ENCODE results near the gene GNG11.

The GNG11 gene

DNA sequence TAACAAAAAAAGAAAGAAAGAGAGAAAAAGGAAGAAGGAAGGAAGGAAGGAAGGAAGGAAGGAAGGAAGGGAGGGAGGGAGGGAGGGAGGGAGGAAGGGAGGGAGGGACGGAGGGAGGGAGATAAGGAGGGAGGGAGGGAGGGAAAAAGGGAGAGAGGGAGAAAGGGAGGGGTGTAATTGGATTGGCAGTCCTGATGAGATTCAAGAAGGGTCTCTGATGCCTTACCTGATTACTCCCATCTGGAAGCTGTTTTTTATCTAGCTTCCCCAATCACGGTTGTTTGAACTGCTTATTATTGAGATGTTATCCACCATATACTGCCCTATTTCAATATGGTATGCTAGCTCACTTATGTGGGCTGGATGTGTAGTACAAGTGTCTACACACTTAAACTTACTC, 27.3 kb downstream of the GNG11 start:
- TF ChIP-seq ZNF274 (IDR thresholded peaks at IDR 0.05; ENCODE audit: low read depth, low read length) = no peak
- no peak overlapping the region for H3K4me3 ChIP-seq (ENCODE audit: low read length)

DNA sequence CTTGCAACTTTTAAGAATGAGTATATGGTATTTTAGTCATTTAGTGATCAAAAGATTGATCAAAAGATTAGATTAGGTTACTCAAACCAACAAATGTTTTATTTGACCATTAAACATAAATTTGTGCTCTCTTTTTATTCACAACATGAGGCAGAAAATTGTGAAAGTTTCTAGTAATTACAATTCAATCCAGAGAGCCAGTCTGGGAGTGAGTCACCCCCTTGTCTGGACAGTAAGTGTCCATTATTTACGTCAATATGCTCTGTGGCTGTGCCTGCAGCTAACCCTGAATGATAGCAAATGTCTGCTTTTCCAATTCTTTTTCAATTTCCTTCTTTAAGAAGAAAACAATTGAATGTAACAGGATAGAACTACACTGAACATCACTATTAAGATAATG, 27.9 kb downstream of the GNG11 start:
- no peak for TF ChIP-seq ZNF274 (IDR thresholded peaks at IDR 0.05; ENCODE audit: low read depth, low read length)
- H3K4me3 ChIP-seq (ENCODE audit: low read length) = no peak overlapping the region

- no peak overlapping the region for H3K4me3 ChIP-seq (ENCODE audit: low read length)
- no peak for TF ChIP-seq ZNF274 (IDR thresholded peaks at IDR 0.05; ENCODE audit: low read depth, low read length)
These were observed 33.8 kb downstream of the GNG11 start for GRCh38 chr7:93955304-93955703.

DNA sequence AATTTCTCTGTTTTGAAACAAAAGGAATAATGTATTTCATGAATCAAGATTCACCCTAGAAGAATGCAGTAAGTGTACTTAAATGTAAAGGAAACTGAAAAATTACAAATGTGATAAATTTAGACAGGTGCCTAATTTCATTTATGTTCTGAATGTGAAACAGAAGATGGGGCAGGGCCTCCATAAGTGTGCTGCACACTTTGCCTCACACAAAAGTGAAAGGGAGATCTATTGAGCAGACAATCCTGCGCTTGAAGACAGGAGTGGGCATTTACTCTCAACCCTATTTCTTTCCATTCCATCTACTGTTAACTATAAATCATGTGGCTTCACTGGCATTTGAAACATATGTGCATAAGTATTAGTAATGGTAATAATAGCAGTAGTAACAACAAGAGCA, 36.2 kb downstream of the GNG11 start:
- no peak overlapping the region for H3K4me3 ChIP-seq (ENCODE audit: low read length)
- no peak for TF ChIP-seq ZNF274 (IDR thresholded peaks at IDR 0.05; ENCODE audit: low read depth, low read length)

DNA sequence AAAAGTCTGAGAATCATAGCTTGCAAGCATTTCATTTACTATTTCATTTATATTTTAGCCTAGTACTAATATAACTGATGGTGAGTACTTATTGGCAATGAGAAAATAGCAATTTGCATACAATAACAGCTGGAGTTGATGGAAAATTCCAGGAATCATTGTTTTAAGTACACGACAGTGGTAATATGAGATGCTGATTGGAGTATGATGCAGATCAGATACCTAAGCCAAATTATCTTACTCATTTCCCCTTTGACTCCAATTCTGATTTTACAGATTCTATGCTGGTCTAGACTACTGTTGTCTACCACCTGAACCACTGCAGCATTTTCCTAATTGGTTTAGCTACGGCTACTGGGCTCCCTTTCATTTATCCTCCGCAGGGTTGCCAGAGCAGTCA, 36.7 kb downstream of the GNG11 start:
- no peak overlapping the region for H3K4me3 ChIP-seq (ENCODE audit: low read length)
- TF ChIP-seq ZNF274 (IDR thresholded peaks at IDR 0.05; ENCODE audit: low read depth, low read length) = no peak

DNA sequence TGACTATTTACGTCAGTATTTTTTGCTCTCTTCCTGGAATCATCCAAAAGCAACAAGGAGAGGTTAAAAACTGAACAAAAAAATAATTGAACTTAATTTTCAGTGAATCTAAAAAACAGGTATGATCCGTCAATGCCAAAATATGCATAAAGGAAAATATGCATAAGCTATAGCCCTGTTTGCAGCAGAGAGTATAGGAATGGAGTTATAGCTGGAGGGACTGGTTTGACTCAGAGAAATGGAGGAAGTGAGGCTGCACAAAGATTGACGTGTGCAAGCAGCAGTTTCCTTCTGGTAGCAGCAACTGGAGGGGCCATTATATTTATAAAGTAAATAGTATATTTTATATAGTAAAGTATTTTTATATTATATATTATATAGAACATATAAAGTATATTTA, 37.1 kb downstream of the GNG11 start:
- no peak for TF ChIP-seq ZNF274 (IDR thresholded peaks at IDR 0.05; ENCODE audit: low read depth, low read length)
- H3K4me3 ChIP-seq (ENCODE audit: low read length) = no peak overlapping the region

DNA sequence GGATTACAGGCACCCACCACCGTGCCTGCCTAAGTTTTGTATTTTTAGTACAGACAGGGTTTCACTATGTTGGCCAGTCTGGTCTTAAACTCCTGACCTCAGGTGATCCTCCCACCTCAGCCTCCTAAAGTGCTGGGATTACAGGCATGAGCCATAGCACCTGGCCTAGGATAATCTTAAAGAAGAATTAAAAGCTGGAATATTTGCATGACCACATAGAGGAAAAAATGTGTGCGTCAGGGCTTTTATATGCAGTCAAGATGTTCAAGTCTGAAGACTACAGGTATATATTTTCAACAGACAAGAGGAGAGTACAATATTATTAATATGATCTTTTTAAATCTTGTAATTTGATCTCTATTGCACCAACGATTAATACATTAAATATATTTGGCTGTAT, 39.5 kb downstream of the GNG11 start:
- TF ChIP-seq ZNF274 (IDR thresholded peaks at IDR 0.05; ENCODE audit: low read depth, low read length) = no peak
- no peak overlapping the region for H3K4me3 ChIP-seq (ENCODE audit: low read length)

DNA sequence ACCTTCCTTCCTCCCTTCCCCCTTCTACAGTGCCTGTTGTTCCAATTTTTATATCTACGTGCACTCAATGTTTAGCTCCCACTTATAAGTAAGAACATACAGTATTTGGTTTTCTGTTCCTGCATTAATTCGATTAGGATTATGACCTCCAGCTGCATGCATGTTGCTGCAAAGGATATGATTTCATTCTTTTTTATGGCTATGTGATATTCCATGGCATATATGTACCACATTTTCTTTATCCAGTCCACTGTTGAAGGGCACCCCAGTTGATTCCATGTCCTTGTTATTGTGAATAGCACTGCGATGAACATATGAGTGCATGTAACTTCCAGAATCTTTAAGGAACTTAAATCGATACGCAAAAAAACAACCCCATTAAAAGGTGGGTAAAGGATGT, 42.7 kb downstream of the GNG11 start:
- no peak overlapping the region for H3K4me3 ChIP-seq (ENCODE audit: low read length)
- no peak for TF ChIP-seq ZNF274 (IDR thresholded peaks at IDR 0.05; ENCODE audit: low read depth, low read length)

- no peak overlapping the region for H3K4me3 ChIP-seq (ENCODE audit: low read length)
- no peak for TF ChIP-seq ZNF274 (IDR thresholded peaks at IDR 0.05; ENCODE audit: low read depth, low read length)
These were observed 43.3 kb downstream of the GNG11 start for GRCh38 chr7:93964813-93965212.

DNA sequence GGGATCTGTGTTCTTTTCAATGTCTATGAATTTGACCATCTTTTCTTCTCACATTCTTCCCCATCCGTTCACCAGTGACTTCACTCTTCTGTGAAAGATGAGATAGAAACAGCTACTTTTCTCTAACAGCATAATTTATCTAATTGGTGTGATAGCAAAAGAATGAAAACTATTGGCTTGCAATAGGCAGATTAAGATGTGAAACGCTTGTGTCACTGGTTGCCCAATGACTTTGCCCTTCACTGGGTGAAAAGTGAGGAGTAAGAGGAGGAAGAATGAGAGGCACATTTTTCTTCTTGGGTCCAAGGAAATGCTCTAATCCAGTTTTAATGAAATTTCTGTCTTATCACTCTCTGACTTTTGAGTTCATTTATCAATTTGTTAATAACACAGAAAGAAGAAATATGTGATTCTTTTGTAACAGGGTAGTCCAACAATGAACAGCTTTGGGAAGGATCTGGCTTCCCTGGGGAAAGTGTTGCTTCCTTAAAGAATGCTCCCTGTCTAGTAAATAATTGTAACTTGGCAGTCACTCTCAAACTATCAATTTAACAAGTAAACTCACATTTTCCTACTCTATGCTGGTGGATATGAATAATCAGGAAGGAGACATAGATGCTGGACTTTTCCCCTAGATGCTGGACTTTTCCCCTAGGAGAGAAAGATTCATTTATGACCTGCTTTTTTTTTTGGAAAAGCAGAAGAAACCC, 47.5 kb downstream of the GNG11 start:
- no peak overlapping the region for H3K4me3 ChIP-seq (ENCODE audit: low read length)
- no peak for TF ChIP-seq ZNF274 (IDR thresholded peaks at IDR 0.05; ENCODE audit: low read depth, low read length)

- TF ChIP-seq ZNF274 (IDR thresholded peaks at IDR 0.05; ENCODE audit: low read depth, low read length) = no peak
- no peak overlapping the region for H3K4me3 ChIP-seq (ENCODE audit: low read length)
These were observed 50.6 kb downstream of the GNG11 start for GRCh38 chr7:93972029-93972725.

- TF ChIP-seq ZNF274 (IDR thresholded peaks at IDR 0.05; ENCODE audit: low read depth, low read length) = no peak
- H3K4me3 ChIP-seq (ENCODE audit: low read length) = no peak overlapping the region
These were observed 51.6 kb downstream of the GNG11 start for GRCh38 chr7:93973134-93973533.

DNA sequence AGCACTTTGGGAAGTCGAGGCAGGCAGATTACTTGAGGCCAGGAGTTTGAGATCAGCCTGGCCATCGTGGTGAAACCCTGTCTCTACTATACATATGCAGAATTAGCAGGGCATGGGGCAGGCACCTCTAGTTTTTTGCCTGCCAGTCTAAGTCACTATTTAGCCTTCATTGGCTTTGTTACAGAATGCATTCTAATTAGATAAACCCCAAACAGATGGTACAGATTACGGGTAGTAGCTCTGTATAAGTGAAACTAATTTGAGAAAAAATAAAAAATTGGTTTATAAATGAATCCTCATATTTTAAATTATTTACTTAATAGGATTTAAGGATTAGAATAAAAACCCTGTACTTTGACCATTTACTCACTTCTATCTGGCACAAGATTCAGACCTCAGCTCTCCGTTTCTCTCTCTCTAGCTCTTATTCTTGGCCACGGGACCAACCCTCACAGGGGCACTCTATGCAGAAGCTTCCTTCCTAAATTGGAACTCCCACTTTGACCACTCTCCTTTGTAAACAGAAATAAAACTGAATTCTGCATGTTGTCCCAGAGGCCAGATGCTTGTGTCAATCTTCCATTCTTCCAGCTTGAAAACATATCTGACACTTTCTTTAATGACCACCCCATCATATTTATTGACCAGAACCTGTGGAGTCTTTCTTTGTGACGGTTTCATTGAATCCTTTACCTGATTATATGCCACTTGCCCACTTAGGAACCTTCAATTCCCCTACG, 55.8 kb downstream of the GNG11 start:
- no peak for TF ChIP-seq ZNF274 (IDR thresholded peaks at IDR 0.05; ENCODE audit: low read depth, low read length)
- H3K4me3 ChIP-seq (ENCODE audit: low read length) = no peak overlapping the region

Measured in GM08714 (cell line).